ENCODE data around the gene STPG4.
"Not testable (repeated sequence)": the region's sequence is repeated elsewhere in the genome, so short reads cannot be mapped to it uniquely, and the experiment has no call there.

STPG4 gene

GRCh38 chr2:47155091-47155876 is at the start of gene STPG4:
Gene STPG4 (minus strand): TSS chr2:47155308. CDS start chr2:47155251, 57 bp downstream.
- DNase-seq = no peak

- no peak for DNase-seq
Measured at GRCh38 chr2:47204691-47205090, 49.6 kb upstream of the STPG4 start.

GRCh38 chr2:47203995-47204394 is 48.9 kb upstream of the STPG4 start:
- DNase-seq = no peak

GRCh38 chr2:47201224-47201623 is 46.1 kb upstream of the STPG4 start:
- DNase-seq = peak; percentile 64

- peak; percentile 99 for DNase-seq
Measured at GRCh38 chr2:47198985-47199451, 43.9 kb upstream of the STPG4 start.

GRCh38 chr2:47196499-47196898 is 41.4 kb upstream of the STPG4 start:
- DNase-seq = no peak

GRCh38 chr2:47196046-47196445 is 40.9 kb upstream of the STPG4 start:
- no peak for DNase-seq

GRCh38 chr2:47195148-47195547 is 40.0 kb upstream of the STPG4 start:
- peak; percentile 47 for DNase-seq

GRCh38 chr2:47194410-47194809 is 39.3 kb upstream of the STPG4 start:
- no peak for DNase-seq

- DNase-seq = no peak
Measured at GRCh38 chr2:47193607-47194006, 38.5 kb upstream of the STPG4 start.

- peak; percentile 80 for DNase-seq
Measured at GRCh38 chr2:47190188-47190881, 35.2 kb upstream of the STPG4 start.

- peak; percentile 93 for DNase-seq
Measured at GRCh38 chr2:47189635-47190034, 34.5 kb upstream of the STPG4 start.

GRCh38 chr2:47187069-47187468 is 32.0 kb upstream of the STPG4 start:
- no peak for DNase-seq

GRCh38 chr2:47186351-47186750 is 31.2 kb upstream of the STPG4 start:
- no peak for DNase-seq

GRCh38 chr2:47185098-47185497 is 30.0 kb upstream of the STPG4 start:
- not testable (repeated sequence) for DNase-seq

- DNase-seq = no peak
Measured at GRCh38 chr2:47181176-47181575, 26.1 kb upstream of the STPG4 start.

GRCh38 chr2:47180531-47180930 is 25.4 kb upstream of the STPG4 start:
- no peak for DNase-seq

GRCh38 chr2:47179388-47179787 is 24.3 kb upstream of the STPG4 start:
- no peak for DNase-seq

GRCh38 chr2:47178341-47178740 is 23.2 kb upstream of the STPG4 start:
- DNase-seq = no peak

GRCh38 chr2:47177043-47177565 is 22.0 kb upstream of the STPG4 start:
- DNase-seq = no peak

- peak; percentile 47 for DNase-seq
Measured at GRCh38 chr2:47174733-47175361, 19.7 kb upstream of the STPG4 start.

GRCh38 chr2:47173986-47174732 is 19.1 kb upstream of the STPG4 start:
- DNase-seq = no peak

Data from HCEC 1CT (cell line).